ENCODE data around the gene CUL5. TPM values are rescaled to one million over a fixed set of nuclear protein-coding genes. Genes with fewer than 3 reads are reported as not detected.

The CUL5 gene
- total RNA-seq, 1 experiment from 2014 or later, result 63.1 TPM

- no peaks in the 10 kb centered on the region for H3K9me3 ChIP-seq (ENCODE audit: low read depth, low read length, poor library complexity, severe bottlenecking)
- CTCF ChIA-PET, result interaction anchor here (1.3 kb wide), 1 partner anchor 13 kb away, joined by 4 read pairs; the partner anchor contains the start of gene CUL5
- no TSS peak for BruUV-seq (replicated peaks)
- no peaks in the 10 kb centered on the region for H3K4me1 ChIP-seq (ENCODE audit: insufficient read depth, low read length, poor library complexity, severe bottlenecking)
- TF ChIP-seq CTCF (conservative IDR thresholded peaks at IDR 0.05; ENCODE audit: low read depth, low read length) (no peak), EZH2 (IDR thresholded peaks at IDR 0.05; ENCODE audit: borderline replicate concordance, low read depth, low read length, poor library complexity, severe bottlenecking) (no peak)
- no peaks in the 10 kb centered on the region for H3K36me3 ChIP-seq (ENCODE audit: insufficient read depth, low read length, poor library complexity, severe bottlenecking)
- H3K4me3 ChIP-seq (ENCODE audit: low read depth, low read length, poor library complexity, severe bottlenecking), result no peak overlapping the region
- H3K27ac ChIP-seq (ENCODE audit: low read depth, low read length, poor library complexity, severe bottlenecking), result no peak overlapping the region
- DNase-seq (ENCODE audit: low spot score), result no peak
- POLR2A ChIA-PET (ENCODE audit: low non-redundant PET), result no interaction called here
- H3K27me3 ChIP-seq (replicated peaks; ENCODE audit: insufficient read depth, low read depth, low read length, poor library complexity), result no peaks in the 10 kb centered on the region
- intact Hi-C loops (cut with micrococcal nuclease; ENCODE audit: unreplicated experiment), result no loop called here
Observed at GRCh38 chr11:107996006-107996776, 12.5 kb upstream of the CUL5 start.

GRCh38 chr11:107998761-107999160, 9.9 kb upstream of the CUL5 start:
- BruUV-seq (replicated peaks), result no TSS peak
- H3K27ac ChIP-seq (ENCODE audit: low read depth, low read length, poor library complexity, severe bottlenecking), result no peak overlapping the region
- TF ChIP-seq CTCF (conservative IDR thresholded peaks at IDR 0.05; ENCODE audit: low read depth, low read length), result no peak
- TF ChIP-seq EZH2 (IDR thresholded peaks at IDR 0.05; ENCODE audit: borderline replicate concordance, low read depth, low read length, poor library complexity, severe bottlenecking), result no peak
- no peak overlapping the region for H3K4me3 ChIP-seq (ENCODE audit: low read depth, low read length, poor library complexity, severe bottlenecking)
- no peaks in the 10 kb centered on the region for H3K27me3 ChIP-seq (replicated peaks; ENCODE audit: insufficient read depth, low read depth, low read length, poor library complexity)
- H3K9me3 ChIP-seq (ENCODE audit: low read depth, low read length, poor library complexity, severe bottlenecking), result no peaks in the 10 kb centered on the region
- ChIA-PET POLR2A (ENCODE audit: low non-redundant PET) (no interaction called here), CTCF (no interaction called here)
- no peaks in the 10 kb centered on the region for H3K4me1 ChIP-seq (ENCODE audit: insufficient read depth, low read length, poor library complexity, severe bottlenecking)
- intact Hi-C loops (cut with micrococcal nuclease; ENCODE audit: unreplicated experiment), result no loop called here
- DNase-seq (ENCODE audit: low spot score), result no peak
- no peaks in the 10 kb centered on the region for H3K36me3 ChIP-seq (ENCODE audit: insufficient read depth, low read length, poor library complexity, severe bottlenecking)

- no peaks in the 10 kb centered on the region for H3K27me3 ChIP-seq (replicated peaks; ENCODE audit: insufficient read depth, low read depth, low read length, poor library complexity)
- no peaks in the 10 kb centered on the region for H3K9me3 ChIP-seq (ENCODE audit: low read depth, low read length, poor library complexity, severe bottlenecking)
- BruUV-seq (replicated peaks), result no TSS peak
- ChIA-PET CTCF (interaction anchor here (0.6 to 0.8 kb wide), 2 partner anchors 9 to 83 kb away, joined by 3 to 4 read pairs; partner anchors contain the start of gene CUL5), POLR2A (ENCODE audit: low non-redundant PET) (no interaction called here)
- intact Hi-C loops (cut with micrococcal nuclease; ENCODE audit: unreplicated experiment), result no loop called here
- H3K36me3 ChIP-seq (ENCODE audit: insufficient read depth, low read length, poor library complexity, severe bottlenecking), result no peaks in the 10 kb centered on the region
- no peaks in the 10 kb centered on the region for H3K4me1 ChIP-seq (ENCODE audit: insufficient read depth, low read length, poor library complexity, severe bottlenecking)
- no peak overlapping the region for H3K4me3 ChIP-seq (ENCODE audit: low read depth, low read length, poor library complexity, severe bottlenecking)
- no peak for TF ChIP-seq EZH2 (IDR thresholded peaks at IDR 0.05; ENCODE audit: borderline replicate concordance, low read depth, low read length, poor library complexity, severe bottlenecking)
- peak; percentile 88 for TF ChIP-seq CTCF (conservative IDR thresholded peaks at IDR 0.05; ENCODE audit: low read depth, low read length)
- no peak overlapping the region for H3K27ac ChIP-seq (ENCODE audit: low read depth, low read length, poor library complexity, severe bottlenecking)
- DNase-seq (ENCODE audit: low spot score), result peak; percentile 85
Observed at GRCh38 chr11:107999759-108000455, 8.8 kb upstream of the CUL5 start.
